HepG2 (cell line): ENCODE data around the gene COPZ2. TPM values are rescaled to one million over a fixed set of nuclear protein-coding genes. Genes with fewer than 3 reads are reported as not detected.

ENCODE experiments used
- BHLHE40 ChIP-seq: IDR thresholded peaks from 2 replicates; pipeline ENCODE4 v1.6.1; 2011; ENCODE audit warnings: low read length, improper control_type of control experiment
- EZH2 ChIP-seq: conservative IDR thresholded peaks from 2 replicates; pipeline ENCODE4 v1.6.1; 2012; ENCODE audit warnings: mild to moderate bottlenecking, low read depth, low read length, moderate library complexity
- FOXK2 ChIP-seq: fragments of 450-650 bp; IDR thresholded peaks from 2 replicates; pipeline ENCODE4 v1.6.1; 2016
- GATAD1 ChIP-seq: IDR thresholded peaks from 2 replicates; pipeline ENCODE4 v1.6.1; 2016; ENCODE audit warnings: missing genetic modification reagents, missing compliant biosample characterization
- HBP1 ChIP-seq: IDR thresholded peaks from 2 replicates; pipeline ENCODE4 v1.6.1; 2016; ENCODE audit warnings: low read depth, control low read depth
- HINFP ChIP-seq: sonication (generic); formaldehyde crosslinking; IDR thresholded peaks from 2 replicates; pipeline ENCODE4 v1.4.0; 2020; ENCODE audit warnings: low read depth, mild to moderate bottlenecking, missing genetic modification reagents
- HNRNPK ChIP-seq: fragments of 200-400 bp; formaldehyde crosslinking; IDR thresholded peaks from 2 replicates; pipeline ENCODE4 v1.6.1; 2018; ENCODE audit warnings: low read length, low read depth, moderate library complexity, mild to moderate bottlenecking; ENCODE audit not compliant: poor library complexity, severe bottlenecking
- HNRNPUL1 ChIP-seq: fragments of 200-400 bp; formaldehyde crosslinking; IDR thresholded peaks from 2 replicates; pipeline ENCODE4 v1.6.1; 2017; ENCODE audit warnings: low read depth, mild to moderate bottlenecking, low read length, moderate library complexity
- IKZF5 ChIP-seq: IDR thresholded peaks from 2 replicates; pipeline ENCODE4 v1.6.1; 2018; ENCODE audit warnings: missing genetic modification reagents, mild to moderate bottlenecking, missing compliant biosample characterization
- ISX ChIP-seq: sonication (generic); formaldehyde crosslinking; conservative IDR thresholded peaks from 2 replicates; pipeline ENCODE4 v1.5.0; 2020; ENCODE audit warnings: missing genetic modification reagents
- KLF16 ChIP-seq, 2 experiments: sonication (generic) in 1 of 2; formaldehyde crosslinking in 1 of 2; IDR thresholded peaks; 2 replicates each; pipeline versions ENCODE4 v1.6.1 to v1.8.0; 2016 to 2023; ENCODE audit warnings: missing genetic modification reagents in 2 of 2, missing compliant biosample characterization in 1 of 2
- MAFK ChIP-seq, 2 experiments: IDR thresholded peaks in 1 of 2; conservative IDR thresholded peaks in 1 of 2; 2 replicates each; pipeline ENCODE4 v1.6.1; 2011; ENCODE audit warnings: improper control_type of control experiment in 2 of 2, low read length in 2 of 2
- NKX3-1 ChIP-seq: sonication (generic); formaldehyde crosslinking; IDR thresholded peaks from 2 replicates; pipeline ENCODE4 v1.5.0; 2020; ENCODE audit warnings: missing genetic modification reagents
- POLR2G ChIP-seq: fragments of 200-400 bp; formaldehyde crosslinking; IDR thresholded peaks from 2 replicates; pipeline ENCODE4 v1.6.1; 2018; ENCODE audit warnings: mild to moderate bottlenecking, low read depth, low read length, moderate library complexity
- RBM22 ChIP-seq: fragments of 200-400 bp; formaldehyde crosslinking; optimal IDR thresholded peaks from 2 replicates; pipeline ENCODE3; 2017; ENCODE audit warnings: mild to moderate bottlenecking, low read length, moderate library complexity
- REPIN1 ChIP-seq: sonication (generic); formaldehyde crosslinking; IDR thresholded peaks from 2 replicates; pipeline ENCODE4 v1.8.0; 2022; ENCODE audit warnings: missing genetic modification reagents, low read depth, mild to moderate bottlenecking, borderline replicate concordance
- SNAPC2 ChIP-seq: sonication (generic); formaldehyde crosslinking; IDR thresholded peaks from 2 replicates; pipeline ENCODE4 v1.8.1; 2022; ENCODE audit warnings: mild to moderate bottlenecking, missing genetic modification reagents
- SOX5 ChIP-seq: IDR thresholded peaks from 2 replicates; pipeline ENCODE4 v1.6.1; 2016; ENCODE audit warnings: borderline replicate concordance
- SUZ12 ChIP-seq: fragments of 150-350 bp; IDR thresholded peaks from 2 replicates; pipeline ENCODE4 v1.6.1; 2014; ENCODE audit warnings: low read depth, low read length
- TARDBP ChIP-seq: sonication (generic); formaldehyde crosslinking; IDR thresholded peaks from 2 replicates; pipeline ENCODE4 v1.8.0; 2022; ENCODE audit warnings: mild to moderate bottlenecking, missing genetic modification reagents
- ZBTB3 ChIP-seq: sonication (generic); formaldehyde crosslinking; IDR thresholded peaks from 2 replicates; pipeline ENCODE4 v1.4.0; 2020; ENCODE audit warnings: low read depth, mild to moderate bottlenecking, moderate library complexity, missing genetic modification reagents, borderline replicate concordance
- ZNF501 ChIP-seq: sonication (generic); formaldehyde crosslinking; IDR thresholded peaks from 2 replicates; pipeline ENCODE4 v1.5.1; 2020; ENCODE audit warnings: mild to moderate bottlenecking, moderate library complexity, missing genetic modification reagents
- ZNF558 ChIP-seq: sonication (generic); formaldehyde crosslinking; IDR thresholded peaks from 2 replicates; pipeline ENCODE4 v1.9.0; 2022; ENCODE audit warnings: mild to moderate bottlenecking, missing genetic modification reagents, borderline replicate concordance
- ZNF562 ChIP-seq: sonication (generic); formaldehyde crosslinking; IDR thresholded peaks from 2 replicates; pipeline ENCODE4 v1.8.0; 2022; ENCODE audit warnings: missing genetic modification reagents, borderline replicate concordance
- polyA plus RNA-seq, 8 experiments: library from polyadenylated mRNA; depleted of rRNA in 3 of 8; stranded (reverse) in 7 of 8; unstranded in 1 of 8; fragments of >200 nt; fragmentation: Illumina TruSeq in 4 of 8; extraction: Trizol in 4 of 8; gene quantifications; 2 replicates each; pipeline versions ENCODE4 v1.2.1 to v1.2.3, GENCODE V29; 2011 to 2016; ENCODE audit warnings: low read depth in 4 of 8, missing spikeins in 1 of 8, mixed read lengths in 1 of 8; ENCODE audit not compliant: insufficient read depth in 1 of 8
- total RNA-seq, 5 experiments: library from RNA; depleted of rRNA; stranded (reverse); fragments of >200 nt; fragmentation: Illumina TruSeq; extraction: Trizol; gene quantifications; 2 replicates each; pipeline ENCODE4 v1.2.3, GENCODE V29; 2016; ENCODE audit warnings: low read depth in 1 of 5
- TF ChIP-seq, protein P1 (sequence below): IDR thresholded peaks from 2 replicates; pipeline ENCODE4 v1.6.1; 2016; ENCODE audit warnings: missing genetic modification reagents, missing compliant biosample characterization
- TF ChIP-seq, protein P2 (sequence below): sonication (generic); formaldehyde crosslinking; IDR thresholded peaks from 2 replicates; pipeline ENCODE4 v1.8.0; 2022; ENCODE audit warnings: mild to moderate bottlenecking, missing genetic modification reagents, moderate library complexity

COPZ2 gene
- total and polyA plus RNA-seq, 2 of the 13 experiments (the other 11 are each of a cell fraction or from before 2014, with no cell fraction given): 0.61 to 1.5 TPM

- TF ChIP-seq ISX: no peak
- no peak for TF ChIP-seq MAFK (conservative IDR thresholded peaks at IDR 0.05 in 1 of 2, IDR thresholded peaks at IDR 0.05 in 1 of 2; ENCODE audit: low read length in 2 of 2)
- TF ChIP-seq HNRNPUL1: no peak
- TF ChIP-seq REPIN1 (CRISPR knock-in tag): no peak
- no peak for TF ChIP-seq RBM22
- TF ChIP-seq, protein P1, sequence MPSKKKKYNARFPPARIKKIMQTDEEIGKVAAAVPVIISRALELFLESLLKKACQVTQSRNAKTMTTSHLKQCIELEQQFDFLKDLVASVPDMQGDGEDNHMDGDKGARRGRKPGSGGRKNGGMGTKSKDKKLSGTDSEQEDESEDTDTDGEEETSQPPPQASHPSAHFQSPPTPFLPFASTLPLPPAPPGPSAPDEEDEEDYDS: peak; percentile 38; the same call in 1 of the 2 replicates
- TF ChIP-seq SOX5 (CRISPR knock-in tag): no peak
- TF ChIP-seq NKX3-1 (CRISPR knock-in tag): no peak
- no peak for TF ChIP-seq HINFP (CRISPR knock-in tag)
- TF ChIP-seq SNAPC2 (CRISPR knock-in tag): no peak
- TF ChIP-seq HBP1 (CRISPR knock-in tag): no peak
- no peak for TF ChIP-seq TARDBP (CRISPR knock-in tag)
- TF ChIP-seq GATAD1 (CRISPR knock-in tag): no peak
- TF ChIP-seq SUZ12: no peak
- TF ChIP-seq IKZF5: no peak
- no peak for TF ChIP-seq KLF16 (CRISPR knock-in tag; IDR thresholded peaks at IDR 0.05)
- no peak for TF ChIP-seq FOXK2
- no peak for TF ChIP-seq ZNF558 (CRISPR knock-in tag)
- TF ChIP-seq POLR2G: no peak
- TF ChIP-seq, protein P2, sequence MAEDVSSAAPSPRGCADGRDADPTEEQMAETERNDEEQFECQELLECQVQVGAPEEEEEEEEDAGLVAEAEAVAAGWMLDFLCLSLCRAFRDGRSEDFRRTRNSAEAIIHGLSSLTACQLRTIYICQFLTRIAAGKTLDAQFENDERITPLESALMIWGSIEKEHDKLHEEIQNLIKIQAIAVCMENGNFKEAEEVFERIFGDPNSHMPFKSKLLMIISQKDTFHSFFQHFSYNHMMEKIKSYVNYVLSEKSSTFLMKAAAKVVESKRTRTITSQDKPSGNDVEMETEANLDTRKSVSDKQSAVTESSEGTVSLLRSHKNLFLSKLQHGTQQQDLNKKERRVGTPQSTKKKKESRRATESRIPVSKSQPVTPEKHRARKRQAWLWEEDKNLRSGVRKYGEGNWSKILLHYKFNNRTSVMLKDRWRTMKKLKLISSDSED (CRISPR knock-in tag): no peak
- peak; percentile 43 for TF ChIP-seq ZNF501
- no peak for TF ChIP-seq BHLHE40
- no peak for TF ChIP-seq ZNF562
- TF ChIP-seq EZH2: no peak
- TF ChIP-seq ZBTB3 (CRISPR knock-in tag): no peak
- no peak for TF ChIP-seq HNRNPK
These were observed 14.0 kb downstream of the COPZ2 start (continued) for GRCh38 chr17:48023400-48024148.
